HG03095 (cell line): ENCODE results near the gene CBX1.
"Not testable (repeated sequence)": the region's sequence is repeated elsewhere in the genome, so short reads cannot be mapped to it uniquely, and the experiment has no call there.

ENCODE experiments used
- ATAC-seq: cut with Tn5 transposase; IDR thresholded peaks from one replicate; pipeline ENCODE4 v1.9.1; 2021; ENCODE audit warnings: moderate library complexity; ENCODE audit not compliant: unreplicated experiment

Gene CBX1

DNA sequence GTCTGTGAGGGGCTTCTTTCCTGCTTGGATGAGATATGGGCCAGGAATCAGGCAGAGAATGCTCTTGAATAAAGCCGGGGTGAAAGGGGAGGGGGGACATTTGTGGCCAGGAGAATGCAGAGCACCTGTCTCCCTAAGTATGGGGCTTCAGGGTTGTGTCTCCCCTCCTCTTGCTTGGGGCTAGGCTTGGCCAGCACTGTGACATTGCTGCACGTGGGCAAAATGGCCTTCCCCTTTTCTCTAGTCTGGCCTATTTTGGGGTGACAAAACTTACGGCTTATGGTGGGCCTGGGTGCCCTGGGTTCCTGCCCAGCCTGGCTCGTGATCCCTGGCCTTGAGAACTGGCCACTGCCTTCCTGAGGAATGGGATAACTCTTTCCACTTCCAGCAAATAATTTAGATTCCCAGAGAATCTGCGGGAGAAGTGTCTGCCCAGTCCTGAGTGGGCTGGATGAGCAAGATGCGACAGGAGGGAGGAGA is 47.5 kb downstream of the CBX1 start:
- no peak for ATAC-seq

DNA sequence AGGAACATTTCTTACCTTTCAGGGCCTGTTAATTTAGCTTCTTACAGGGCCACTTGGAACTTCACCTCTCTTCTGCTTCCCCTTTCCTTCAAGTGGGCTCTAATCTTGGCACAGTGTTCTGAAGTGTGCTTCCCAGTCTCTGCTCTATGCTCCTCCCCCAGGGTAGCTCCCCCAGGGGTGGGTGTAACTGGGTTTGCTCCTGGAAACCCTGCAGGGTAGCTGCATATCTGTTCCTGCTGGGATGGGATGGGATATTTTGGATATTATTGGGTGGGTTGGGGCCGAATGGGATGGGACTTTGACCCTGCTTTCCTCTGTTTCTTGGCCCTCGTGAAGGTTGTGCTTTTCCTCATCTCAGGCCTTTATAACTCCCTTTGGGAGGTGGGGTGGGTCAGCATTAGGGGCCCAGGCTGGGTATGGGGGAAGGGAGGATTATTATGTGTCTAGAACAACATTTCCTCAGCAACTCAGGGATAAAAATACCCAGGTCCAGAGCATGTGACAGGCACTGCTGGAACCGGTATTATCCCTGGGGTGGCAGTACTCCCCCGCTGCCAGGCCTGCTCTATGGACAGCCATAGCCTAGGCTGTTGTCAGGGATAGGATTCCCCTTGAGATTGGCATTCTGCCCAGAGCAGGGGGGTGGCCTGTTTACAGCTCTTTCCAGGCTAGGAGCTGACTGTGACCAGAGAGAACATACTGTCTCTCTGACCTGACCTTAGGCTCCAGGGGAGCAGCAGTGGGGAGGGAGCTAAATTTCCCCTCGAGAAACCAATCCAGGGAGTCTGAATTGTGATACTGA is 48.1 kb downstream of the CBX1 start:
- ATAC-seq = no peak

DNA sequence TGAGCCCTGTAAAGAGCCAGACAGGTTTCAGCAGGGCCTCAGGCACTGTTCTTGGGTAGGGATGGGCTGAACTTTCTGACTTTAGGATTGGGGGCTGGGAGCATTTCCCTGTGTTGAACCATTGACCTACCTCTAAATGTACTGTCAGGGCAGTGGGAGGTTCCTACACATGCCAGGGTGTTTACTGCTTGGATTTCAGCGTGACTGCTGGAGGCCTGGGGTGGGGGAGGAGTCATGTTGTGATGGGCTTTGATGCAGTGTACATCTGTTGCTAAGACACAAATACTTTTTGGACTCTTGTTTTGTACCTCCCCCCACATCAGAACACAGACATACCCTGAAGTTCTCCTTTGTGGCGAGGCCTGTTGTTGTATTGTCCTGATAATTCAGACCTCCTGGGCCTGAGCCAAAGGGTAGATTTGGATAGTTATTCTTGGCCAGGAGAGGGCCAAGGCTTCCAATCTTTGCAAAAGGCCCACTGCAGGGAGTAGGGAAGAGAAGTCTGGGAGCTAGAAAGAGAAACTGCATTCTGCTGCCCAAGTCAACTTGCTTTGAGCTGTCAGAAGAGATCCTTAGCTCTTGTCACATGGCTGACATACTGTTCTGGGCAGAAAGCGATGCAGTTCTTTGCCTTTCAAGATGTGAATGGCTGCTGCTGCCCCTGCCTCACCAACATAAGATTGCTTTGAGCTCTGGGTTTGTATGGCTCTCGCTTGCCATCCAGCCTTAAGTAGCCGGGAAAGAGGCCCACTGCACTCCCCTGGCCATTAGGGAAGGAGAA is 49.4 kb downstream of the CBX1 start:
- no peak for ATAC-seq

DNA sequence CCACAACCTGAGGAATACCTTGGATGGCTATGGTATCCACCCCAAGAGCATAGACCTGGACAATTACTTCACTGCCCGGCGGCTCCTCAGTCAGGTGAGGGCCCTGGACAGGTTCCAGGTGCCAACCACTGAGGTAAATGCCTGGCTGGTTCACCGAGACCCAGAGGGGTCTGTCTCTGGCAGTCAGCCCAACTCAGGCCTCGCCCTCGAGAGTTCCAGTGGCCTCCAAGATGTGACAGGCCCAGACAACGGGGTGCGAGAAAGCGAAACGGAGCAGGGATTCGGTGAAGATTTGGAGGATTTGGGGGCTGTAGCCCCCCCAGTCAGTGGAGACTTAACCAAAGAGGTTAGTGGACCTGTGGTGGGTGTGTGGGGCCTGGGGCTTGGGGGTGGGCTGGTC is 50.0 kb downstream of the CBX1 start:
- ATAC-seq = no peak

DNA sequence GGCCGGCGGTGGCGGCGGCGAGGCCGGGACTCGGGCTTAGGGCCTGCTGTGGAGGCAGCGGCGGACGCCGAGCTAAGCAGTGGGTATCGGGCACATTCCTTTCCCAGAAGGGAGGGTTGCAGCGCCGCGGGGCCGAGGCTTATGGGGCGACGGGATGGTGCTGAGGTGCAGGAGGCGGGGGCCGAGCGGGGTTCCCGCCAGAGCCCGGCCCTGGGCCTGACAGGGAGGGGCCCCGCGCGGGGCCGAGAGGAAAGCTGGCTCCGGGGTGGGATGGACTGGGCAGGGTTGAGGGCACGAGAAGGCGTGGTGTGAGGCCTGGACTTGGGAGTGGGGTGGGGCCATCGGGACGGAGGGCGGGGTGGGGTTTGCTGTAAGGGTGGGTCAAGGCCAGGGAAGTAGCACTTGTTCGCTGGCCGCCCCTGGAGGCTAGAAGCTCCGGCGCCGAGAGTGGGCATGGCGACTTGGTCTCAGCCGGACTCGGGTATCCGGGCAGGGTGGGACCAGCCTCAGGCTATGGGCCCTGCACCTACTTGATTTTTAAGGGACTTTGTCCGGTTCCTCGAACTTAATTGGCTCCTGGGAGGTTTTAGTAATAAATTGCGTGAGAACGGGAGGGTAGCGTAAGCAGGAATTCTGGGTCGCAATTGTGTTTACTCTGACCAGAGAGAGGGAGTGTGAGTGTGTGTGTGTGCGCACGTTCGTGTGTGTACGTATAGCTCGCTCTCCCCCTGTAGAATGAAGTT is 52.7 kb downstream of the CBX1 start:
- ATAC-seq = peak; percentile 14

DNA sequence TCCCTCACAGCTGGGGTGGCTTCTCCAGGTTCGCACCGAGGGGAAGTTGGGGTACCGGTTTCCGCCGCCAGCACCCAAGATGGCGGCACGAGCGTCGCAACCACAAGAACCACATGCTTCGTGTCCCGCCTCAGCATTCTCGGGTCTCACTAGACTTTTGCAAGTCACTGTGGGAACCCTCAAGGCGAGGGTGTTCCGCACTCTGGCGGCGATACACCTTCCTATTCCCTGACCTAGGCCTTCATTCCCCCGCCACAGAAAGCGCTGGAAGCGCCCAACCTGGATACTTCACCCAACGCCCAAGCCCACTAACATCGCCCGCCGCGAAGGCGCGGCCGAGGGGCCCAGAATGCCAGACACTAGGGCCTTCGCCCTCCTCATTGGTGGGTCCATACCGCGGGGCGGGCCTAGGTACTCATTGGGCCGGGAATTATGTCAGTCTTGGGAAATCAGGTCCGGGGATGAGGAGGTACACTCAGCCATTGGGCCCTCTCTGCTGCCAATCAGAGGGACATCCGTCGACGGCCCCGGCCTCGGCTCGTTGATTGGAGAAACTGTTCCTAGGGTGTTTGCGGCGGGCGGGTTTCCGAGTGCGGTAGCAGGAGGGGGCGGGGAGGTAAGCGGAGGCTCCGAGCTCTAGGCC is 53.4 kb downstream of the CBX1 start, which contains the start of gene NFE2L1:
TSS of gene NFE2L1 (plus strand) at position 619 of the 643 bp plus-strand sequence. CDS start 2,760 bp downstream, outside the sequence.
- ATAC-seq = peak; percentile 84

DNA sequence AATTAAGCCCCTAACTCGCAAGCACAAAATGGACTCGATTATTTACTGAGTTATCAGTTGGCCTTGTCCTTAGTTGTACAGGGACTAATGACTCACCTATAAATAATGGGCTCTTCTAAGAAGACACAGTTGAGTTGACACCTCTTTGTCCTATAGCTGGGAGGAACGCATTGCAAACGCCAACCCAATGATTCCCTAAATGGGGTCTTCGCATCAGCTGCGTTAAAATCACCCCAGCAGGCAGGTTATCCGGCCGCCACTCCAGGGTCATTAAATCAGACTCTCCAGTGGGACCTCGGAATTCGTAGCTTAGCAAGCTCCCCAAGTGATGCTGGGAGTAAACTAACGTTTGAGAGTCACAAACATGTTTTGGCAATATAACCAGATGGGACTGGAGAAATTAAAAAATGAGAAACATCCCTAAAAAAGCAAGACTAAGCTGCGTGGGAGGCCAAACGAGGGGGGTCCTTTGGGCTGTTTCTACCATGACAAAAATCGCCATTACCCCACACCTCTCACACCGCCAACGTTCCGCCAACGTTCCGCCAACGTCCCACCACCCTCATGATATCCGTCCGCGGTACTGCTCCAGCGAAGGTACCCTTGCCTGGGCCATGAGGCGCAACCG is 54.1 kb downstream of the CBX1 start:
- ATAC-seq = no peak

DNA sequence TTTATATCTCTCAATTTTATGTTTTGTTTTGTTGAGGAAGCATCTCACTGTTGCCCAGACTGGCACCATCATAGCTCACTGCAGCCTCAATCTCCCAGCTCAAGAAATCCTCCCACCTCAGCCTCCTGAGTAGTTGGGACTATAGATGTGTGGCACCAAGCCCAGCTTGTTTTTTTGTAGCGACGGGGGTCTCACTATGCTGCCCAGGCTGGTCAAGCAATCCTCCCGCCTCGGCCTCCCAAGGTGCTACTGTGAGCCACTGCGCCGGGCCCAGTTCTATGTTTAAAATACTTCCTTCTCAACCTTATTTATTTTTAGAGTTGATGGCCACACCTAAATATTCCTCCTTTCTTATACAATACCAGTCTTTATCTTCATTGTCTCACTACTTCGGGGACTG is 55.0 kb downstream of the CBX1 start:
- no peak for ATAC-seq

DNA sequence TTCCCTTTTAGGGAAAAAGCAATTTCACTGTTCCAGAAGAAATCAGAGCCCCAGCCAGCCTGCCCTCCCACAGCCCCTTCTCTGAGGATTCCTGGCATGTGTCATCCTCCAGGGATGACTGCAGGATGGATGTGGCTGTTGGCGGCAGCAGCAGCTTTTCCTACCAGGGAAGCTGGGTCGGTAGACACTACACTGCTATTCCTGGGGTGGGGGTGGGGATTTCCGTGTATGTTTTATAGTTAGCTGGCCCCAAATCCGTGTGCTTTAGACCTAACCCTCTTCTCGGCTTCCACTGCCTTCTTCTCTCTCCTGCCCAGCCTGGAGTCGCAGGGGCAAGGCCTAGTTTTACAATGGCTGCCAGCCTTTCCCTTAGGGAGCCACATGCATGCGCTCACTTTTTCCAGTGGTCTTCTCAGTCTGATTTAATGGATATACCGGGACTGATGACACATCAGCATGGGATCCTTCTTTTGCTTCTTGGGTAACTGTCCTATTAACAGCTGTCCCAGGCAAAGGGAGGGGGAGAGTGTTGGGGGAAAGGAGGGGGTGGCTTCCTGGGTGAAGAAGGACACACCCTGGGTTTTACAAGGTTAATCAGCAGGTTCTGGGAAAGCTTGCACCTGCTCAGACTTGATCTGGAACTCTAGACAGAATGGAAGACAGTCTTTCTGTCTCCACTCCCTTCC is 55.8 kb downstream of the CBX1 start:
- no peak for ATAC-seq

DNA sequence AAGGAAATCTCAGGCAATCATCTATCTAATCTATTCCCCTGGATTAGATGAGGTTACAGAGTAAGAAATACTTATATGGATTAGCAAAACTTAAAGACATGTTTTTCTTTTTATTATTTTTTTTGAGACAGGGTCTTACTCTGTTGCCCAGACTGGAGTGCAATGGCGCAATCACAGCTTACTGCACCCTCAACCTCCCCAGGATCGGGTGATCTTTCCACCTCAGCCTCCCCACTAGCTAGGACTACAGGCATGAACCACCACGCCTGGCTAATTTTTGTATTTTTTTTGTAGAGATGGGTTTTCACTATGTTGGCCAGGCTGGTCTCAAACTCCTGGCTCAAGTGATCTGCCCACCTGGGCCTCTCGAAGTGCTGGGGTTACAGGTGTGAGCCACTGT is 56.4 kb downstream of the CBX1 start:
- no peak for ATAC-seq

DNA sequence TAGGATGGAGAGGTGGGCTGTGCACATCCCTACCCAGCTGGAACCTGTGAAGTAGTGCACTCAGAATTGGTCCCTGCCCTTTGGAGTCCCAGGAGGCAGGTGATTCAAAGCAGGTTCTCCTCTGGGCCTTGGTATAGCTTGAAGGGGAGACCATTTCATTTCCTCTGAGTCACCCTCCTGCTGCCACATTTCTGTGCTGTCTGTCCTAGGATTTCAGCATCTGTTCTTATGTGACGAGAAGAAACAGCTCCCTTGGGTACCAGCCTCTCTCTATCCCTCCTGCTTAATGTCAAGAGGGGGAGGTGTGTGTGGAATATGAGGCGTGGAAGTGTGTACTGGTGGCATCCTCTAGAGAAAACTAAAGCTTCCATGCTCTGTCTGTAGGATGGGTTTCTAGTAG is 58.1 kb downstream of the CBX1 start:
- no peak for ATAC-seq

DNA sequence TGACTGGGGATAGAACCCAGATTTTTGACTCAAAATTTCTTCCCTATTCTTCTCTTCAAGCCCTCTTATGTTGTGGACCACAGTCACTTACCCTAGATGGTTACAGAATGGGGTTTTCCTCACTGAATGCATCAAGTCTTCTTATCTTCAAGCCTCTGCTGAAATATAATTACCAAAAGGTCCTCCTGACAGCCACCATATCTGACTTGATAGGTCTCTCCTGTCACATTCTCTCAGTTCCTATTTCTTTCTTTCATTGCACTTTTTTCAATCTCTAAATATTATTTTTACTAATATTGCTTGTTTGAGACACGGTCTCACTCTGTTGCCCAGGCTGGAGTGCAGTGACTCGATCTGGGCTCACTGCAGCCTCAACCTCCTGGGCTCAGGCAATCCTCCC is 62.6 kb downstream of the CBX1 start:
- ATAC-seq = no peak

DNA sequence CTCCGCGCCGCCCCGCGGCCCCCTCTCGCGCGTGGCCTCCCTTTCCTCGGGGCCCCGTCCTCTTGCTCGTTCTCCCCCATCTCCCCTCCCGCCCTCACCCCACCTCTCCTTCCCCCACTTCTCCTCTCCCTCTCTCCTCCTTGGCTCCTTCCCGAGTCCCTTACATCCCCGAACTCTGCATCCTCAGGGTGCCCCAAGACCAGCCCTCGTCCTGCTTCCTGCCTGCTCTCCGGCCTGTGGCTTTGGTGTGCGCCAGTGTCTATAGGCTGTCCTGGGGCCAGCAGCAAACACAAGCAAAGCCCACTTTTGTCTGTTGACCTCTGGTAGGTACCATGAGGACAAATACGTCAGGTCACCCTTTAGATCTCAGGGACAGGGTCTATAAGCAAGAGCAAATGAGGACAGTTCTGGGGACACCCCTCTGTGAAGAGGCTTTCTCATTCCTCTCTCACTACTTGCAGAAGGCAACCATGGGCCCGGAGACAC is 63.4 kb downstream of the CBX1 start:
- ATAC-seq = no peak

DNA sequence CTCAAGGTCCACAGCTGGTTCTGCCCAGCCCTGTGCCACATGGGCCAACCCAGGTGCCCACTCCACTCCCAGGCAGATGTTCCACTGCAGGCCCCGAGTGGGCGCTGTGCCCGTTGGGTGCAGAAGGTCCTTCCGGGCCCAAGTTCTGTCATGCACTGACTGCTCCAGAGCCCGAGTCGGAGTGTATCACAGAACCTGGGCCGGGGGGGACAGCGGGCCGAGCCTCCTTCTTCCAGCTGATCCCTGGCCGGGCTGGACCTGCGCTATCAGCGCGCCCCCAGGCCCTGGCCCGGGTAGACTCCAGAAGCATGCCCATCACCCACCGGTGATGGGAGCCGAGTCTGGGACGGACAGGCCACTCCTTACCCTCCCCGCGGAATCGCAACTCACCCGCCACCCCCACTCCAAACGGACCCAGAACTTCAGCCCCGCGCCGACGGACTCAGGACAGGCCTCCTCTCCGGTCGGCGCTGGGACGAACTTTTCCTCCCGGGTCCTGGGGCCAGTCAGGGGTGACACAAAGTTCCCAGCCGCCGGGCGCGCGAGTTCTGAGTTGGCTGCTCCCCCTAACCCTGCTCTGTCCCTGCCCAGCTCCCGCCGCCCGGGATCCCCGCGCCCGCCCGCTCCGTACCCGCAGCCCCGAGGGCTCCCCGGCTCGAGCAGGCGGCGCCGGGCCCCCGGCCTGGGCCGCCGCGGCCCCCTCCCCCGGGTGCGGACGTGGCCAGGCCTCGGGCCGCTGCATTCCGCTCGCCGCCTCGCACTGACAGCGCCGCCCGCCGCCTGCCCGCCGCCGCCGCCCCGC is 64.0 kb downstream of the CBX1 start, which contains the start of gene COPZ2:
TSS of gene COPZ2 (minus strand) at position 762 of the 802 bp plus-strand sequence. CDS start at position 742, 20 bp downstream.
- ATAC-seq = no peak

DNA sequence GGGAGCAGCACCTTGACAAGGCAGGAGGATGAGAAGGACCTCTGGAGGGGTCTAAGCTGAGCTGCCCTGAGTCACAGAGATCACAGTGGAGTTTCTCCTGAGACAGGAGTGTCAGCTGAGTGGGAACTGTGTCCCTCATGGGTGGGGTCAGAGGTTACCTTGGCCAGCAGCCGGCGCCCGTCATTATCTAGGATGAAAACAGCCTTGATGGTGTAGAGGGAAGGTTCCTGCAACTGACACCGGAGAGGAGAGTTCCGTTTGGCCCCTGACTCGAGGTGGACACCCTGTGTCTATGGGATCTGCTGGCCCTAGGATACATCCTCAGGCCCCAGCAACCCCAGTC is 64.6 kb downstream of the CBX1 start:
- no peak for ATAC-seq

DNA sequence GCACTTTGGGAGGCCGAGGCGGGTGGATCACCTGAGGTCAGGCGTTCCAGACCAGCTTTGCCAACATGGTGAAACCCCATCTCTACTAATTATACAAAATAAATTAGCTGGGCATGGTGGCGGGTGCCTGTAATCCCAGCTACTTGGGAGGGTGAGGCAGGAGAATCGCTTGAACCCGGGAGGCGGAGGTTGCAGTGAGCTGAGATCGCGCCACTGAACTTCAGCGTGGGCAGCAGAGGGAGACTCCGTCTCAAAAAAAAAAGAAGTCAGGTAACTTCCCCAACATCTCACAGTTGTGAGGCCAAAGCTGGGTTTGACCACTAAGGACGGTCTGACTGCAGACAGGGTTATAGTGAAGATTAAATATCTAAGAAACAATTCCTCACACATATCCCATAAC is 66.5 kb downstream of the CBX1 start:
- ATAC-seq = not testable (repeated sequence)

DNA sequence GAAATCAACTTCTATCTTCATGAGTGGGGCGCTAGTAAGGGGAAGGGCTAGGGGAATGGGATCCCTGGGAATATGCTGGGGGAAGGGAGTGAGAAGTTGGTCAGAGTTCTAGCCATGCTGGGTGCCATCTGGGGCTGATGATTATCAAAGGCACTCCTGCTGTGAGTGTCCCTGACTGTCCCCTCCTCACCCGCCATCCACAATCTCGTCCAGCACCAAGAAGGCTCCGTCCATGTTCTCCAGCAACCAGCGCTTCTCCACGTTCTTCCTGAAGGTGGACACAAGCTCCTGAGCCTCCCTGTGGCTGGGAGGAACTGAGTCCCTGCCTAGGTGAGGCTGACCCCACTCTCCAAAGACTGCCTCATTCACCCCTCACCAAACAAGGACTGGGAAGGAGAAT is 69.3 kb downstream of the CBX1 start:
- ATAC-seq = no peak

DNA sequence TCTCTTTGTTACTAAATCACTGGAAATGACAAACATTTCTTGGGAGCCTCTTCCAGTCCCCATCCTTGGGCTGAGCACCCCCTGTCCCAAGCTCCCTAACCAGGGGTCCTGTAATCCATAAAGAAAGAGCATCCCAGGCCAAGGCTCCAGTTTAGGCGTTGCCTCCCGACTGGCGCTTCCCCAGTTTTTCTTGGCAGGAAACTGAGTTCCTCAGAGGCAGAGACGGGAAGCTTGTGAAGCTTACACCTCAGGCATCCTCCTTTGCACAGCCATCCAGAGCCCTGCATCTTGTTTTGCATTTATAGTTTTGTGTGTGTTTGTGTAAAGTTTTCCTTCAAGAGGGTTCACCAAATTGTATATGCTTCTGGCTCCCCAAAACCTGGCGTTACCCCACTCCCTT is 70.7 kb downstream of the CBX1 start:
- ATAC-seq = no peak

DNA sequence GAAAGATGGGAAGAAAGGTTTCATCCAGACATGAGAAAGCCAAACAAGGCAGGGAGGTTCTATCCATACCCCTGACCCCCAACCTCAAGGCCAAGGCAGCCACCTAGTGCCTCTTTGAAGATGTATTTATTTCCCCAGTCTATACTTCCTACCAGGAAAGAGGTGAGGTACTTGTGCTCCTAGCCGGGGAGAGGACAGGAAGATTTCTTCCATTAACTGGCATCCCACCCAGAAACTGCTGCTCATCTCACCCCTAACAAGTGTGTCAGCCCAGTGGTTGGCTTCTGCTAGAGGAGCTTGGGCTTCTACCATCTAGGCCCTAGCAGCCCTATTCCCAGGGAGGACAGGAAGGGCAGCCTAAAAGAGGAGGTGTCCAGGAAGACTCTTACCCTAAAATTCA is 72.5 kb downstream of the CBX1 start:
- ATAC-seq = no peak
